ENCODE measurements around the gene ADAM30.

- TF ChIP-seq POLR2A (IDR thresholded peaks at IDR 0.05), result no peak
- no peak for TF ChIP-seq CTCF (IDR thresholded peaks at IDR 0.05)
- TF ChIP-seq POLR2AphosphoS5 (IDR thresholded peaks at IDR 0.05), result no peak
These were observed 19.2 kb upstream of the ADAM30 start for GRCh38 chr1:119915517-119915916.
